Muscle layer of colon (tissue), 2 donors: ENCODE results near the gene VPS35L.
"Not testable (repeated sequence)": the region's sequence is repeated elsewhere in the genome, so short reads cannot be mapped to it uniquely, and the experiment has no call there.

Source experiments
- H3K27ac ChIP-seq: one replicate; pipeline ENCODE4 v1.7.0; 2013; ENCODE audit warnings: low read depth, mild to moderate bottlenecking, low read length, moderate library complexity
- H3K27me3 ChIP-seq, 2 donors: one replicate each; pipeline ENCODE4 v1.7.0; 2013; ENCODE audit warnings: low read length in 2 of 2, mild to moderate bottlenecking in 2 of 2; ENCODE audit not compliant: insufficient read depth in 2 of 2, control insufficient read depth in 1 of 2
- H3K36me3 ChIP-seq: one replicate; pipeline ENCODE4 v1.7.0; 2013; ENCODE audit warnings: mild to moderate bottlenecking, low read length; ENCODE audit not compliant: insufficient read depth
- H3K4me1 ChIP-seq: one replicate; pipeline ENCODE4 v1.7.0; 2013; ENCODE audit warnings: mild to moderate bottlenecking, low read length; ENCODE audit not compliant: insufficient read depth
- H3K4me3 ChIP-seq, 2 donors: one replicate each; pipeline ENCODE4 v1.7.0; 2013; ENCODE audit warnings: low read length in 2 of 2, low read depth in 1 of 2, mild to moderate bottlenecking in 1 of 2, moderate library complexity in 1 of 2
- H3K9ac ChIP-seq: one replicate; pipeline ENCODE4 v1.7.0; 2013; ENCODE audit warnings: low read length
- H3K9me3 ChIP-seq: one replicate; pipeline ENCODE4 v1.7.0; 2013; ENCODE audit warnings: mild to moderate bottlenecking, low read length
- donor health status: abdominal sarcoma.
- donor health status: Adenocarcinoma of cecum.

VPS35L gene

GRCh38 chr16:19659554-19659953 is 104.1 kb downstream of the VPS35L start:
- no peaks in the 10 kb centered on the region for H3K4me1 ChIP-seq
- no peaks in the 10 kb centered on the region for H3K27me3 ChIP-seq
- H3K27ac ChIP-seq = no peak overlapping the region
- no peak overlapping the region for H3K4me3 ChIP-seq
- no peak overlapping the region for H3K9ac ChIP-seq
- H3K36me3 ChIP-seq = peaks cover 23% of the 10 kb centered on the region
- no peaks in the 10 kb centered on the region for H3K9me3 ChIP-seq

- no peaks in the 10 kb centered on the region for H3K9me3 ChIP-seq
- H3K4me1 ChIP-seq = no peaks in the 10 kb centered on the region
- H3K36me3 ChIP-seq = peaks cover 15% of the 10 kb centered on the region
- no peaks in the 10 kb centered on the region for H3K27me3 ChIP-seq
- no peak overlapping the region for H3K4me3 ChIP-seq
- no peak overlapping the region for H3K27ac ChIP-seq
- H3K9ac ChIP-seq = no peak overlapping the region
Observed at GRCh38 chr16:19660432-19660831, 104.9 kb downstream of the VPS35L start.

GRCh38 chr16:19662351-19662750 is 106.8 kb downstream of the VPS35L start:
- H3K27me3 ChIP-seq = no peaks in the 10 kb centered on the region
- no peak overlapping the region for H3K27ac ChIP-seq
- peaks cover 14% of the 10 kb centered on the region for H3K36me3 ChIP-seq
- H3K9ac ChIP-seq = no peak overlapping the region
- no peaks in the 10 kb centered on the region for H3K9me3 ChIP-seq
- no peak overlapping the region for H3K4me3 ChIP-seq
- H3K4me1 ChIP-seq = peaks cover 7% of the 10 kb centered on the region

- no peaks in the 10 kb centered on the region for H3K27me3 ChIP-seq
- no peak overlapping the region for H3K27ac ChIP-seq
- no peaks in the 10 kb centered on the region for H3K9me3 ChIP-seq
- H3K4me3 ChIP-seq = no peak overlapping the region
- no peak overlapping the region for H3K9ac ChIP-seq
- H3K36me3 ChIP-seq = peaks cover 27% of the 10 kb centered on the region
- peaks cover 7% of the 10 kb centered on the region for H3K4me1 ChIP-seq
Observed at GRCh38 chr16:19664166-19664565, 108.7 kb downstream of the VPS35L start.

- H3K36me3 ChIP-seq = peaks cover 35% of the 10 kb centered on the region
- not testable (repeated sequence) for H3K4me3 ChIP-seq, H3K9me3 ChIP-seq, H3K4me1 ChIP-seq, H3K27ac ChIP-seq, H3K9ac ChIP-seq, H3K27me3 ChIP-seq
Observed at GRCh38 chr16:19665313-19665712, 109.8 kb downstream of the VPS35L start.

GRCh38 chr16:19666477-19666876 is 111.0 kb downstream of the VPS35L start:
- Histone ChIP-seq H3K36me3 (peaks cover 38% of the 10 kb centered on the region), H3K9ac (no peak overlapping the region), H3K9me3 (no peaks in the 10 kb centered on the region), H3K4me1 (peaks cover 7% of the 10 kb centered on the region), H3K27me3 (no peaks in the 10 kb centered on the region), H3K4me3 (no peak overlapping the region), H3K27ac (no peak overlapping the region)

GRCh38 chr16:19672378-19672777 is 116.9 kb downstream of the VPS35L start:
- H3K4me3 ChIP-seq = no peak overlapping the region
- H3K4me1 ChIP-seq = no peaks in the 10 kb centered on the region
- H3K36me3 ChIP-seq = peaks cover 31% of the 10 kb centered on the region
- no peaks in the 10 kb centered on the region for H3K27me3 ChIP-seq
- no peak overlapping the region for H3K27ac ChIP-seq
- no peak overlapping the region for H3K9ac ChIP-seq
- no peaks in the 10 kb centered on the region for H3K9me3 ChIP-seq

- Histone ChIP-seq H3K36me3 (peaks cover 13% of the 10 kb centered on the region), H3K4me1 (no peaks in the 10 kb centered on the region), H3K27ac (no peak overlapping the region), H3K9ac (no peak overlapping the region), H3K4me3 (no peak overlapping the region), H3K27me3 (no peaks in the 10 kb centered on the region), H3K9me3 (no peaks in the 10 kb centered on the region)
Observed at GRCh38 chr16:19674485-19674884, 119.0 kb downstream of the VPS35L start.

- Histone ChIP-seq H3K4me3 (no peak overlapping the region), H3K9ac (no peak overlapping the region), H3K36me3 (peaks cover 11% of the 10 kb centered on the region), H3K9me3 (no peaks in the 10 kb centered on the region), H3K4me1 (no peaks in the 10 kb centered on the region), H3K27ac (no peak overlapping the region), H3K27me3 (no peaks in the 10 kb centered on the region)
Observed at GRCh38 chr16:19677402-19677801, 121.9 kb downstream of the VPS35L start.

- Histone ChIP-seq H3K9ac (no peak overlapping the region), H3K27ac (no peak overlapping the region), H3K27me3 (no peaks in the 10 kb centered on the region), H3K4me1 (no peaks in the 10 kb centered on the region), H3K4me3 (no peak overlapping the region), H3K9me3 (no peaks in the 10 kb centered on the region), H3K36me3 (peaks cover 25% of the 10 kb centered on the region)
Observed at GRCh38 chr16:19678804-19679203, 123.3 kb downstream of the VPS35L start.

GRCh38 chr16:19679281-19679680 is 123.8 kb downstream of the VPS35L start:
- H3K36me3 ChIP-seq = peaks cover 29% of the 10 kb centered on the region
- H3K27ac ChIP-seq, H3K4me3 ChIP-seq, H3K27me3 ChIP-seq, H3K9ac ChIP-seq, H3K4me1 ChIP-seq, H3K9me3 ChIP-seq: not testable (repeated sequence)

GRCh38 chr16:19680881-19681340 is 125.4 kb downstream of the VPS35L start:
- no peak overlapping the region for H3K9ac ChIP-seq
- H3K4me3 ChIP-seq = no peak overlapping the region
- no peaks in the 10 kb centered on the region for H3K9me3 ChIP-seq
- H3K36me3 ChIP-seq = peaks cover 43% of the 10 kb centered on the region
- H3K4me1 ChIP-seq = no peaks in the 10 kb centered on the region
- no peak overlapping the region for H3K27ac ChIP-seq
- no peaks in the 10 kb centered on the region for H3K27me3 ChIP-seq
